Testis (tissue), 3 donors: ENCODE results near the gene CTIF. TPM values are rescaled to one million over a fixed set of nuclear protein-coding genes. Genes with fewer than 3 reads are reported as not detected.

Experiments
- DNase-seq: peaks from one replicate; pipeline ENCODE4 v3.0.0-alpha.2; 2019
- H3K27ac ChIP-seq, 2 donors: fragments of 200-600 bp; sonication (generic); one replicate each; pipeline ENCODE4 v1.5.1; 2019
- H3K27me3 ChIP-seq: fragments of 200-600 bp; sonication (generic); one replicate; pipeline ENCODE4 v1.5.1; 2019
- H3K36me3 ChIP-seq: fragments of 200-600 bp; sonication (generic); one replicate; pipeline ENCODE4 v1.5.1; 2017; ENCODE audit warnings: low read depth; ENCODE audit errors: missing control alignments
- H3K4me1 ChIP-seq: fragments of 200-600 bp; sonication (generic); one replicate; pipeline ENCODE4 v1.5.1; 2019
- H3K4me3 ChIP-seq, 2 donors: fragments of 200-600 bp; sonication (generic); one replicate each; pipeline ENCODE4 v1.5.1; 2017 to 2019
- H3K9me3 ChIP-seq: fragments of 200-600 bp; sonication (generic); one replicate; pipeline ENCODE4 v1.5.1; 2017
- POLR2A ChIP-seq: fragments of 450-650 bp; IDR thresholded peaks from one replicate; pipeline ENCODE4 v1.6.1; 2017; ENCODE audit warnings: antibody characterized with exemption, mild to moderate bottlenecking, moderate library complexity
- WGBS, 2 donors: methylation state at CpG; one replicate each; pipeline ENCODE4 v1.1.5; 2018; 5-methylcytosine and 5-hydroxymethylcytosine counted together
- intact Hi-C: fragments of 100-400 bp; cut with DNase I; formaldehyde crosslinking; loops from one replicate; pipeline ENCODE4 v1.15.1; 2023; ENCODE audit warnings: low total_unique reads
- polyA plus RNA-seq: library from polyadenylated mRNA; stranded (reverse); fragments of 350-450 nt; fragmentation: Illumina TruSeq; extraction: RNeasy Lipid Tissue Mini Kit (QIAGEN cat#74804); gene quantifications from one replicate; pipeline ENCODE4 v1.2.3, GENCODE V29; 2014; ENCODE audit warnings: low read depth, low replicate concordance; ENCODE audit not compliant: insufficient read depth
- total RNA-seq, 2 donors: library from RNA; depleted of rRNA; stranded (reverse); fragments of >200 nt; gene quantifications; one replicate each; pipeline ENCODE4 v1.2.3, GENCODE V29; 2016
- TF ChIP-seq, protein P1 (sequence below), 3 experiments: fragments of 450-650 bp in 2 of 3; fragments of 200-600 bp in 1 of 3; sonication (generic) in 1 of 3; IDR thresholded peaks; one replicate each; pipeline ENCODE4 v1.5.1; 2016 to 2019; ENCODE audit warnings: antibody characterized with exemption in 3 of 3, mild to moderate bottlenecking in 2 of 3, moderate library complexity in 1 of 3

Gene CTIF
- total and polyA plus RNA-seq, 3 donors from 2014 or later = 33.8 to 41.5 (median 35.6) TPM

DNA sequence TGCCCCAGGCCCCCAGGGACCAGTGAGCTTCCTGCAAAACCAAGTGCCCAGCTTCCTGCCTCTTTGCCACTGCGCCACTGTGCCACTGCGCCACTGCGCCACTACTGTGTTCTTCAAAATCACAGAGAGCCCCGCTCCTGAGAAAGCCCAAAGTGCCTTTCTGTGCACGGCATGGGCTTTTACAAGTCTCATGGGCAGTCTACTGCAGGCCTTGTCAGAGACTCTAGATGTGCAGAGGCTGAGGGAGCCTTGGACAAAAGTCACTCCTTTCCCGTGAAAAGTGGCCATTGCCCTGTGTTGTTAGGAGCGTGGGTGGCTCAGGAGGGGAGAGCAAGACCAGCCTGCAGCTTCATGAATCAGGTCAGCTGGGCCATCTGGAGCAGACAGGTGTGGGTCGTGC lies 231.4 kb downstream of the CTIF start:
- Histone ChIP-seq H3K27ac (no peak overlapping the region), H3K36me3 (no peaks in the 10 kb centered on the region), H3K4me1 (peaks cover 3% of the 10 kb centered on the region), H3K9me3 (no peaks in the 10 kb centered on the region), H3K27me3 (no peaks in the 10 kb centered on the region), H3K4me3 (no peak overlapping the region)
- 95% methylated on average over 6 to 8 of the region's 8 CpGs for WGBS, 2 donors
- intact Hi-C loops = loop anchor here (10.0 kb wide), 1 partner anchor 185 kb away; the partner anchor contains the start of gene SMAD7
- no peak for DNase-seq
- TF ChIP-seq POLR2A = no peak
- TF ChIP-seq, protein P1, sequence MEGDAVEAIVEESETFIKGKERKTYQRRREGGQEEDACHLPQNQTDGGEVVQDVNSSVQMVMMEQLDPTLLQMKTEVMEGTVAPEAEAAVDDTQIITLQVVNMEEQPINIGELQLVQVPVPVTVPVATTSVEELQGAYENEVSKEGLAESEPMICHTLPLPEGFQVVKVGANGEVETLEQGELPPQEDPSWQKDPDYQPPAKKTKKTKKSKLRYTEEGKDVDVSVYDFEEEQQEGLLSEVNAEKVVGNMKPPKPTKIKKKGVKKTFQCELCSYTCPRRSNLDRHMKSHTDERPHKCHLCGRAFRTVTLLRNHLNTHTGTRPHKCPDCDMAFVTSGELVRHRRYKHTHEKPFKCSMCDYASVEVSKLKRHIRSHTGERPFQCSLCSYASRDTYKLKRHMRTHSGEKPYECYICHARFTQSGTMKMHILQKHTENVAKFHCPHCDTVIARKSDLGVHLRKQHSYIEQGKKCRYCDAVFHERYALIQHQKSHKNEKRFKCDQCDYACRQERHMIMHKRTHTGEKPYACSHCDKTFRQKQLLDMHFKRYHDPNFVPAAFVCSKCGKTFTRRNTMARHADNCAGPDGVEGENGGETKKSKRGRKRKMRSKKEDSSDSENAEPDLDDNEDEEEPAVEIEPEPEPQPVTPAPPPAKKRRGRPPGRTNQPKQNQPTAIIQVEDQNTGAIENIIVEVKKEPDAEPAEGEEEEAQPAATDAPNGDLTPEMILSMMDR (IDR thresholded peaks at IDR 0.05) = no peak

GRCh38 chr18:48771641-48772375 lies 233.0 kb downstream of the CTIF start:
- no peaks in the 10 kb centered on the region for H3K36me3 ChIP-seq
- intact Hi-C loops = loop anchor here (10.0 kb wide), 1 partner anchor 183 kb away; the partner anchor contains the start of gene SMAD7
- H3K4me3 ChIP-seq = no peak overlapping the region
- TF ChIP-seq, protein P1 (IDR thresholded peaks at IDR 0.05) = no peak
- TF ChIP-seq POLR2A = no peak
- DNase-seq = no peak
- no peak overlapping the region for H3K27ac ChIP-seq
- 81 to 88% methylated on average over 8 to 22 of the region's 22 CpGs for WGBS, 2 donors
- H3K9me3 ChIP-seq = no peaks in the 10 kb centered on the region
- H3K27me3 ChIP-seq = no peaks in the 10 kb centered on the region
- H3K4me1 ChIP-seq = peaks cover 3% of the 10 kb centered on the region

DNA sequence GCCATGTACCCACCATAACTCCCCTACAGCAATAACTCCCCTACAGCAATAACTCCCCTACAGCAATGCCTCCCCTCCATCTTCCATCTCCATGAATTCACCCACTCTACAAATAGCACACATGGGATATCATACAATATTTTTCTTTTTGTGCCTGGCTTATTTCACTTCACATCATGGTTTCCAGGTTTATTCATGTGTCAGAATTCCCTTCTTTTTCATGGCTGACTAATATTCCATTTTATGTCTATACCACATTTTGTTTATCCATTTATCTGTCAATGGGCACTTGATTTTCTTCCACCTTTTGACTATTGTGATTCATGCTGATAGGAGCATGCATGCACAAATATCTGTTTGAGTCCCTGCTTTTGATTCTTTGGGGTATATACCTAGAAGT lies 233.6 kb downstream of the CTIF start:
- DNase-seq = no peak
- no peak overlapping the region for H3K4me3 ChIP-seq
- no peak overlapping the region for H3K27ac ChIP-seq
- intact Hi-C loops = loop anchor here (10.0 kb wide), 1 partner anchor 182 kb away; the partner anchor contains the start of gene SMAD7
- H3K36me3 ChIP-seq = no peaks in the 10 kb centered on the region
- TF ChIP-seq POLR2A = no peak
- TF ChIP-seq, protein P1 (IDR thresholded peaks at IDR 0.05) = no peak
- H3K9me3 ChIP-seq = no peaks in the 10 kb centered on the region
- H3K4me1 ChIP-seq = peaks cover 7% of the 10 kb centered on the region
- no peaks in the 10 kb centered on the region for H3K27me3 ChIP-seq

DNA sequence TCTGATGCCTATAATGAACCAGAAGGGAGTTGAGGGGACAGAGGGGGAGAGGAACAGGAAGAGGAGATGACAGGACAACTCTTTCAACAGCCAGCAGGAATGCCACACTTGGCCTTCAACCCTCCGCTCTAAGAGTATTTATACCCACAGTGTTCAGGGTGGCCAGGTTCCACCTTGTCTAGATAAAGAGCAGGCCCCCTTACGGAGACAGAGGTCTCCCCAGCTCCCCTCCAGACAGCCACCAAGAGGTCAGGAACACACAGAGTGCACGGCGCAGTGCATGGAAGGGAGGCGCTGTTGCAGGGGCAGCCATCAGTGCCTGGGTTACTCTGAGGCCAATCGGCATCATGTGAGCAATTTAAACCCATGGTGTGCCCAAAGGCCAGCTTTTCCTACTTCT lies 235.0 kb downstream of the CTIF start:
- H3K27ac ChIP-seq = no peak overlapping the region
- WGBS, 2 donors = 92 to 95% methylated on average over 6 of the region's 6 CpGs
- peaks cover 13% of the 10 kb centered on the region for H3K4me1 ChIP-seq
- H3K27me3 ChIP-seq = no peaks in the 10 kb centered on the region
- intact Hi-C loops = loop anchor here (10.0 kb wide), 1 partner anchor 181 kb away; the partner anchor contains the start of gene SMAD7
- no peaks in the 10 kb centered on the region for H3K9me3 ChIP-seq
- no peak for DNase-seq
- no peaks in the 10 kb centered on the region for H3K36me3 ChIP-seq
- TF ChIP-seq, protein P1 (IDR thresholded peaks at IDR 0.05) = no peak
- no peak for TF ChIP-seq POLR2A
- H3K4me3 ChIP-seq = no peak overlapping the region
